NCI-H69 (cell line): ENCODE data around the gene BUD23.
A peak's percentile ranks its signal among the peaks of the same experiment; 100 is the strongest.
"Not testable (repeated sequence)": the region's sequence is repeated elsewhere in the genome, so short reads cannot be mapped to it uniquely, and the experiment has no call there.

Experiments used
- DNase-seq: peaks from one replicate; lab custom pipeline; 2025; lab: John Stamatoyannopoulos, UW

Gene BUD23, protein sequence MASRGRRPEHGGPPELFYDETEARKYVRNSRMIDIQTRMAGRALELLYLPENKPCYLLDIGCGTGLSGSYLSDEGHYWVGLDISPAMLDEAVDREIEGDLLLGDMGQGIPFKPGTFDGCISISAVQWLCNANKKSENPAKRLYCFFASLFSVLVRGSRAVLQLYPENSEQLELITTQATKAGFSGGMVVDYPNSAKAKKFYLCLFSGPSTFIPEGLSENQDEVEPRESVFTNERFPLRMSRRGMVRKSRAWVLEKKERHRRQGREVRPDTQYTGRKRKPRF

DNA sequence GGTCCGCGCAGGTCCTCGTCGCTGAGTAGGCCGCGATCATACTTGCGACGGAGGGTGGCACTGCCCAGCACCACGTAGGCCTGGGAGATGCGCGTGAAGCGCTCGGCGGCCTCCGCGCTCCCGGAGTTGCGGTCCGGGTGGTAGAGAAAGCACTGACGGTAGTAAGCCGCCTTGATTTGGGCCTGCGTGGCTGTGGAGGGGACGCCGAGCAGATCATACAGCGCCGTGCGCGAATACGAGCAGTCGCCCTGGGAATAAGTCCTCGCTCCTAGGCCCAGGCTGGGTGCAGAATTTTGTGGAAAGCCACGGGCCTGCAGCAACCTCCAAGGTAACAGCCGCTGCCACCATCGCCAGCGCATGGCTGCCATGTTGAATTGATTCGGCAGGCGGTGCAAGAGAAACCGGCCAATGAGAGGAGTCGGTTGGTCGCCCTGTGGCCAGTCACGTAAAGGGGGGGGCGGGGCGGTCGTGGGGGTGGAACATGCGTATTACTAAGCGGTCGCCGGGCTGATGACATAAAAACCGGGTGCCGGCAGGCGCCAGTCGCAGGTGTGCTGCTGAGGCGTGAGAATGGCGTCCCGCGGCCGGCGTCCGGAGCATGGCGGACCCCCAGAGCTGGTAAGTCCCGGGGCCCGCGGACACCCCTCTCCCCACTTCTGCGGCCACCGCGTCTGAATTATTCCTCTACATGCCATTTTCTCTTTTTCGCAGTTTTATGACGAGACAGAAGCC, at the start of gene BUD23, which contains the start of gene DNAJC30:
Gene BUD23 (plus strand): TSS at position 542 of the 732 bp plus-strand sequence. CDS start 29 bp downstream, at position 571.
Gene DNAJC30 (minus strand): TSS at position 398 of the 732 bp plus-strand sequence. CDS start 30 bp downstream, at position 368.
- peak; percentile 99 for DNase-seq

- no peak for DNase-seq
Observed at GRCh38 chr7:73633844-73634243, 49.6 kb upstream of the BUD23 start.

DNA sequence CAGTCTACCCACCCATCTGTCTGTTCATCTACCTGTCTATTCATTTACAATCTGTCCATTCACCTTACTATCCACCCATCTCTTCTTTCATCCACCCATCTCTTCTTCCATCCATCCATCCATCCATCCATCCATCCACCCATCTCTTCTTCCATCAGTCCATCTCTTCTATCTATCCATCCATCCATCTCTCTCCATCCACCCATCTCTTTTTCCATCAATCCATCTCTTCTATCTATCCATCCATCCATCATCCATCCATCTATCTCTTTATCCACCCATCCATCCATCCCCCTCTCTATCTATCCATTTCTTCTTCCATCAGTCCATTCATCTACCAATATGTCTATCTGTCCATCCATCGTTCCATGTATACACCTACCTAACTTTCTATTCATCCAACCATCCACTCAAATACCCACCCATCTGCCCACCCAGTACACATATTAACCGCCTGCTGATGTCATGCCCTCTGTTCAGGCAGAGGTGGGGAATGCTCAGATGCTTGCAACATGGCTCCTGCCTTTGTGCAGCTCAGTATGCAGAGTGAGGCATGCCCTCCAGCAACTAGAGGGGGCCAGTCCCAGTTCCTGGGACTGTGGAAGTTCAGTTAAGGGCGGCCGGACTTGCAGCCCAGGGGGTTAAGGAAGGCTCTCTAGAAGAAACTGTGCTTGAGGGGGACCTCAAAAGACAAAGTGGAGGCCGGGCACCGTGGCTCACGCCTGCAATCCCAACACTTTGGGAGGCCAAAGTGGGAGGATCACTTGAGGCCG, 47.8 kb upstream of the BUD23 start:
- no peak for DNase-seq

DNA sequence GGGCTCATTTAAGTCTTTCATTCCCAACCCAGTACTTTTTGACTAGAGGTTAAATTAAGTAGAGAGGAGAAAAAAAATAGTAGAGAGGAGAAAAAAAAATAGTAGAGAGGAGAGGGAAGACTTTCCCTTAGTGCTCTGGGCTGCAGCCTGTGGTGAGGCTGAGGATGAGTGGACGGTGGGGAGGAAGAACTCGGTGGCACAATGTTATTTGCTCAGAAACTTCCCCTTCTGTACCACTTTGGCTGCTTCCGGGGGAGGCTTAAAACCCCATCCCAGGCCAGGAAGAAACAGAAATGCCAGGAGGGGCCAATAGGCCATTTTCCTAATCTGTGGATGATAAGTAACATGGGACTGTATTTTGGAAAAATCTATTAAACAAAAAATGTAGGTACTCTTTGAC, 44.5 kb upstream of the BUD23 start:
- no peak for DNase-seq

GRCh38 chr7:73642834-73643233, 40.6 kb upstream of the BUD23 start:
- DNase-seq, result no peak

- DNase-seq, result no peak
Observed at GRCh38 chr7:73644688-73645286, 38.6 kb upstream of the BUD23 start.

DNA sequence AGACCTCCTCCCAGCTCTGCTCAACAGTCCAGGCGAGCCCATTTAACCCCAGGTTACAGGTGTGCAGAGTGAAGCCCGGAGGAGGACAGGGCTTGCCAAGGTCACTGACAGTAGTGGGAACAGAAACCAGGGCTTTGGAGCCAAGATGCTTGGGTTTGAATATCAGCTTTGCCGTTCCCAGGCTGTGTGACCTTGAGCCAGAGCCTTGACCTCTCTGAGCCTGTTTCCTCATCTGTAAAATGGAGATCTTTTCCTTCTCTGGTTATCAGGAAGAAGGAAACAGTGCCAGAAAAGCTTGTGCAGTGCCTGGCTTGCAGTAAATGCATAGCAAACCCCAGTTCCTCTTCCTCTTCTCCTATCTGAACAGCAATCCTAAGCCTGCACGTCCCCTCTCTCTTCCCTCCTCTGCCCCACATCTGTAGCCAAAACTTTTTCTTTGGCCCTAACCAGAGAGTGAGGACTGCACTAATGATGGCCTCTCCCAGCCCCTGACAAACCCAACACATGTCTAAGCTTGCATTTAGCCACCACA, 37.7 kb upstream of the BUD23 start:
- DNase-seq, result no peak

- DNase-seq, result no peak
Observed at GRCh38 chr7:73646785-73647724, 36.3 kb upstream of the BUD23 start.

DNA sequence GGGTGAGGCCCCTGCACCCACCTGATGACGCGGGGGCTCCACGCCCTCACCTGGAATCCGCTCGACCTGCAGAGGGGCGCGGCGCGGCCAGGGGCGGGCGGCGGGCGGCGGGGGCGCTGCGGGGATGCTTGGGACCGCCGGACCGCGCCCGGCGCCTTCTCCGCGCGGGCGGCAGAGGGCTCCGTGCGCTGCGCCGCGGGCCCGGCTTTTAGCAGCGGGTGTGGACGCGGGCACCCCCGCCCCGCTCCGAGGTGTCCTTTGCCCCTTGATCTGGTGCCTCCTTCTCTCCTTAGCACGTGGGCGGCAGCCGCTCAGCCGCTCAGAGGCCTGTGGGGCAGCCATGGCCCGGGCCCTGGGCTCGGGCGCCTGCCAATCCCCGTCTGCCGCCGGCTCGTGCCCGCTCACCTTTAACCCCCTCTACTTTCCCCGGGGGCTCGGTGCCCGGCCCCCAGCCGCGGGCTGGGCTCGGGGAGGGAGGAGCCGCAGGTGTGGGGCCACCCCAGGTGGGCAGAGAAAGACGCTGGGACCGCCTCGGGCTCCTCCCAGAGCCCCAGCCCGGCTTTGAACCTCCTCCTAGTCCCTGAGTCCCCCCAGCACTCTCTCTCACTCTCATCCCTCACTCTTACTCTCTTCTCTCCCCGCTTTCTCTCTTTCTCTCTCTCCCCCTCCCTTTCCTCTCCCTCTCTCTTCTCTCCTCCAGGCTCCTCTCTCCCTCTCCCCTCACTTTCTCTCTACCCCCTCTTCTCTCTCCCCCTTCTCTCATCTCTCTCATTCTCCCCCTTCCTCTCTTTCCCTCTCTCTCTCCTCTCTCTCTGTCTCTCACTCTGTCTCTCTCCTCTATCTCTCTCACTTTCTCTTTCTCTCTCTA, 35.4 kb upstream of the BUD23 start:
- peak; percentile 86 for DNase-seq

GRCh38 chr7:73648593-73649332, 34.6 kb upstream of the BUD23 start:
- DNase-seq, result no peak

- no peak for DNase-seq
Observed at GRCh38 chr7:73649576-73649975, 33.8 kb upstream of the BUD23 start.

- DNase-seq, result no peak
Observed at GRCh38 chr7:73650524-73650923, 32.9 kb upstream of the BUD23 start.

GRCh38 chr7:73652541-73652949, 30.9 kb upstream of the BUD23 start:
- peak; percentile 48 for DNase-seq

GRCh38 chr7:73655309-73655708, 28.1 kb upstream of the BUD23 start:
- DNase-seq, result not testable (repeated sequence)

GRCh38 chr7:73659983-73660382, 23.4 kb upstream of the BUD23 start:
- DNase-seq, result no peak

DNA sequence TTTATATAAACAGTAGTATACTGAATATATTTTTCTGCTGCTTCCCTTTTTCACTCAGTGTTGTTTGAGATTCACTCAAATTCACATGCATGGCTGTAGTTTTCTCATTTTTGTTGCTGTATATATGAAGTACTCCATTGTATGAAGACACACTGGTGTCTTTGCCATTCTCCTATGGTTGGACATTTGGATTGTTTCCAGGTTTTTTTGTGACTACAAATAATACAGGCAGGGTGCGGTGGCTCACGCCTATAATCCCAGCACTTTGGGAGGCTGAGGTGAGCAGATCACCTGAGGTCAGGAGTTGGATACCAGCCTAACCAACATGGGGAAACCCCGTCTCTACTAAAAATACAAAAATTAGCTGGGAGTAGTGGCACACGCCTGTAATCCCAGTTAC, 22.8 kb upstream of the BUD23 start:
- DNase-seq, result peak; percentile 33

GRCh38 chr7:73663033-73663432, 20.4 kb upstream of the BUD23 start:
- no peak for DNase-seq

GRCh38 chr7:73667344-73668102, 15.9 kb upstream of the BUD23 start, which contains the start of gene VPS37D:
Gene VPS37D (plus strand): TSS chr7:73667831. CDS start chr7:73667959, 128 bp downstream.
- DNase-seq, result peak; percentile 95
